Activated T-cell treated with anti-CD3 and anti-CD28 coated beads for 48 hours (primary cell): ENCODE results near the gene CHST3.

Experiments used
- DNase-seq: peaks from one replicate; pipeline ENCODE4 v3.0.0-alpha.2; 2020; ENCODE audit warnings: low read depth

The CHST3 gene

DNA sequence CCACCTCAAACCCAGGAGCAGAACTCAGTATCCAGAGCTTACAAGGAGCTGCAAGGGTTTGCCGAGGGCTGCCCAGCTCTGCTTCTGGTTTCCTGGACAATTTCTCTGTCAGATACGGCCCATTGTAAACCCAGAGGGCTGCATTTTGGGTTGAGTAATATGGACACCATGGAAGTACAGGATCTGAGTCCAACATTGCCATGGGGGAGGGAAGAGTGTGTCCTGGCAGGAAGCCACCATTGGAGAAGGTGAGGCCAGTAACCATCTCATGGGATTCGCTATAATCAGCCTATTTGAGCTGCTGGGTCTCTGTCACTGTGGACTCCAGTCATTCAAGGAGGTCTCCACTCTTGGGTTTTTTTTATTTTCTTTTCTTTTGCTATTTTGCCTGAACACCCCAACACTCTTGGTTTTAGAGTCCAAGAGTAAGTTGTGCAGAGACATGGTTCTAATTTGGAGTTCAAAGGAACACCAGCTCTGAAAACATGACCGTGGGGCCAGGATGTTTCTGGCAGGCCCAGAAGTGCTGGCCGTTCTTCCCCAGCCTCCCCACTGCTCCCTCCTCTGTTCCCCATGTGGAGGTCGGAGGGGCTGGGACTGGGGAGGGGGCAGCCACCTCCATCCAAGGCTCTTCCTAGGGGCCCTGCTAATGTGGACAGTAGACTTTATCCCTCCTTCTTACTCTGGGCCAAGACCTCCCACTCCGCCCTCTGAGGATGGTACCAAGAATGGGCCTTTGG lies 46.2 kb downstream of the CHST3 start:
- no peak for DNase-seq

GRCh38 chr10:72011016-72011415 lies 46.8 kb downstream of the CHST3 start:
- no peak for DNase-seq

DNA sequence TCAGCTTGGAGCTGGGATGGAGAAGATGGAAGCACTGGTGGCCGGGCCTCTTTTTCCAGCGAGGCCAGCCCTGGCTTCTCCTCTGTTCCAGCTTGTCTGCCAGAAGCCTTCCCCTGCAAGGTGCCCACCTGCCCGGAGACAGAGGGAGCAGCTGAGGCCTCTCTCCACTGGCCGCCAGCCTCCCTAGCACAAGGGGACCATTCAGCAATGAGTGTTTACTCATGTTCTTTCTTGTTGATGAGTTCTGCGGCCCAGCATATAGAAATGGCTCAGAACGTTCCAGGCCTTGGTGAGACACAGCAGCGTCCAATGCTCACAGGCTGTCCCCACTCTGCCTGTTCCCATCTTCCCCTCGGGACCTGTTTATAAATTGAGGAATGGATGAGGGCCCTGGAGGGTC lies 47.3 kb downstream of the CHST3 start:
- no peak for DNase-seq

- no peak for DNase-seq
Measured at GRCh38 chr10:72011976-72012512, 47.8 kb downstream of the CHST3 start.

GRCh38 chr10:72012796-72013195 lies 48.6 kb downstream of the CHST3 start:
- DNase-seq = no peak

- no peak for DNase-seq
Measured at GRCh38 chr10:72013202-72013945, 49.2 kb downstream of the CHST3 start.

DNA sequence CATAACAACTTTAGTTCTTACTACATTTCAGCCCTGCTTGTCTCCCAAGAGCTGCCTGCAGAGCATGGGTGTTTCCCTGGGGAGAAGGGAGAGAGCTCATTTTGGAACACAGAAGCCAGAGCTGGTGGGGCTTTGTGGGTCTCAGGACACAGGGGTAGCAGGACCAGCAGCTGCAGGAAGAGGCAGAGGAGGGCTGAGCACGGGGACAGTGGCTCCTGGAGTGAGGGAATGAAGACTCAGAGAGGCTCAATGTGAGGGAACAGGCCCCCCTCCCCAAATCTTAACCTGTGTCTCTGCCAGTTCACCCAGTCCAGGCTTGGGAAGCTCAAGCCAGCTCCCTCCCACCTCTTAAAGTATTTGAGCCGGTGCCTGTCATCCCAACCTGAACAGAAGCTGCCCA lies 50.0 kb downstream of the CHST3 start:
- no peak for DNase-seq

GRCh38 chr10:72014785-72015480 lies 50.7 kb downstream of the CHST3 start:
- DNase-seq = no peak

DNA sequence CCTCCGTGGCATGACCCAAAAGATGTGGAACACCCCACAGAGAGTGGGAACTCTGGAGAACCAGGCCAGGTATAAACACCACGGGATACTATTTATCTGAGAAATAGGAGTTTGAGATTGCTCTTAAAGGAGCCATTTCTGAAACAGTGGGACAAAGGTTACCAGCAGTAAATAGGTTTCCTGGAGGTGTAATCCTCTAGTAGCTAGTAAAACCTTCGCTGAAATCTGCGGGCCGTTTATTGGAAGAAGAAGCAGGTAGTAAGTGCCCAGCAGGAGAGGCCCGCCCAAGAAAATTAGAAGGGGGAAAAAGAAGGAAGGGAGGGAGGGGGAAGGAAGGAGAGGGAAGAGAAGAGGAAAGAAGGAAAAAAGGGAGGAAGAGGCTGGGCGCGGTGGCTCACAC lies 51.6 kb downstream of the CHST3 start:
- no peak for DNase-seq

DNA sequence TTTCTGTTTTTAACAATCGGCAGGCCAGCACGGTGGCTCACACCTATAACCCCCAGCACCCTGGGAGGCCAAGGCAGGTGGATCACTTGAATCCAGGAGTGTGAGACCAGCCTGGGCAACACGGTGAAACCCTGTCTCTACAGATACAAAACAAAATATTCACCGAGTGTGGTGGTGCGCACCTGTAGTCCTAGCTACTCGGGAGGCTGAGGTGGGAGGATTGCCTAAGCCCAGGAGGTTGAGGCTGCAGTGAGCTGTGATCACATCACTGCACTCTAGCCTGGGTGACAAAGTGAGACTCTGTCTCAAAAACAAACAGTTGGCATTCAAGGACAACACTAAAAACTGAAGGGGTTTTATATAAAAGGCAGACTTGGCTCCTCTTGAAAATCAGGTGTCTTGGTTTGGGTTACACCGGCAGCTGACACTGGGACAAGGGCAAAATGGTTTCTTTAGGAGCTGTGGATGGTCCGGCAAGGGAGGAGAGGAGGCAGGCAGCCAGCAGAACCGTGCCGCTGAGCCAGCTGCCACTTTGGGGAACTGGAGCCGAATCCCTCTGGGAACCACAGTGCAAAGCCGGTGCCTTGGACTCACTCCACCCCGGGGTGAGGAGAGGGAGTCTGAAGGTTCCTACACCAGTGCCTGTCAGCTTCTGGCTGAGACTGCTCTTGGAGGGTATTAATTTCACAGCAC lies 52.6 kb downstream of the CHST3 start:
- no peak for DNase-seq

DNA sequence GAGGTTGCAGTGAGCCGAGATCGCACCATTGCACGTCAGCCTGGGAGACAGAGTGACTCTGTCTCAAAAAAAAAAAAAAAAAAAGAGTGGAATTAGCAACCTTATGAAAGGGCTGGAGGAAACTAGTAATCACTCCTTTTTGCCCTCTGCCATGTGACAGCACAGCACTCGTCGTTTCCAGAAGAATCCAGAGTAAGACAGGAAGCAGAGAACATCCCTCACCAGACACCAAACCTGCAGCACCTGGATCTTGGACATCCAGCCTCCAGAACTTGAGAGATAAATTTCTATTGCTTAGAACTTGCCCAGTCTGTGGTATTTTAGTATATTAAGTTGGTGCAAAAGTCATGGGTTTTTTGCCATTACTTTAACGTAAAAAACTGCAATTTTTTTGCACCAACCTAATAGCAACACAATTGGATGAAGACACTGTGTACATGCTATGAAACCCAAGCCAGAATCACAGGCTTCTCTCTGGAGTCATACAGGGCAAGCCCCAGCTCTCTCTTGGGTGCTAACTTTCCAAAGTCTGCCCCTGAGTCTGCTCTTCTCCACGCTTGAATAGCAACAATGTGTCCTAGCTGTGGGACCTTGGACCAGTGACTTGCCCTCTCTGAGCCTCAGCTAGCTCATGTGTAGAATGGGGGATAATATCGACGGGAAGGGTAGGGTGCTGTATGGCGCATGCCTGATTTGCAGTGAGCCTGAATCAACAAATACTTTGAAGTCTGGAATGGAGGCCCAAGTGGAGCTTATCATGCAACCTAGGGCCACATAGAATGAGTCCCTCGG lies 55.1 kb downstream of the CHST3 start:
- DNase-seq = no peak

DNA sequence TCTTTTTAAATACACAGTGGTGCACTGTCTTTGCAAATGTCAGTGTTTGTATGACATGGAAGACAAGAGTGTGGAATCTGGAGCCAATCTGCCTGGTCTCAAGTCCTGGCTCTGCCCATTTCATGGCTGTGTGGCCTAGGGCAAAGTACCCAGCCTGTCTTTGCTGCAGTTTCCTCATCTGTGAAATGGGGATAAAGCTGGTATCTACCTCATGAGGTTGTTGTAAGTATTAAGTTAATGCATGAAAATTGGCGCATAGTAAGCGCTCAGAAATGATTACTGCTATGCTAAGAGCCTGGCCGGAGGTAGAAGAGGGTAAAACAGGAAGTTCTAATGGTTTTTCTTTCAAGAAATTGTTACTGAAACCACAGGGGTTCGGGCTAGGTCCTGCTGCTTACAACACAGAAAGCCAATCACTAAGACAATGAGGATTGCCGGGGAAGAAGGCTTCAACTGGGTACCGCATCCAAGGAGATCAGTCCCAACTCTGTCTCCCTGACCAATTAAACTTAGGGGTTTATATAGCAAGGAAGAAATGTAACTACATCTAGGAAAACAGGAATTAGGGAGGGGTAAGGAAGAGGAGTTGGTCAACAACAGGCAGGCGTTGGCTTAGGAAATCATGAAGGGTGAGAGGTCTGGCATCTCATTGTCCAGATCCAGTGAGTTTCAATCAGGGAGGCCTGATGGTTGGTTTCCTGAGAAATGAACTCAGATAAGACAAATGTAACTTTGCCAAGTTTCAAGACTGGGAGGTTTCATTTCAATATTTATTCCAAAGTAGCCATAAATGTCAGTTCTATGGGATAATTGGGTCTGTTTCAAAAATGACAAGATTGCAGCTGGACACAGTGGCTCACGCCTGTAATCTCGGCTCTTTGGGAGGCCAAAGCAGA lies 57.0 kb downstream of the CHST3 start:
- no peak for DNase-seq

GRCh38 chr10:72022228-72022627 lies 58.0 kb downstream of the CHST3 start:
- no peak for DNase-seq

- no peak for DNase-seq
Measured at GRCh38 chr10:72024596-72024995, 60.4 kb downstream of the CHST3 start.

DNA sequence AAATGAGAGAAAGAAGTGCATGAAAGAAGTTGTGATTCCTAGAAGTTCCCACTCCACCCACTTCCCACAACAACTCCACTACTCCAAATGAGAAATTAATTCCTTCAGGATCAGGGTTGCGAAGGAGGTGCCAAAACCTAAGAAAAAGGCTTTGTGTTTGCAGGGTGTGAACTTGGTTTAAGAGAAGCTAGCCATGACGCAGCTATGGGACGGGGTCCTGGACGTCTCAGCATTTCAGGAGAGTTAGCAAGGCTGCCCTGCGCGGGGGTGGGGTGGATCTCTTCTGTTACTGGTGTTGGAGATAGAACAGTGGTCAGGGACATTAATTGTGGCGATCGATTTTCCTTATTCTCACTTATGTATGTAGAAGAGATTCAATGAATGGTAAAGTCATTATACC lies 61.2 kb downstream of the CHST3 start:
- no peak for DNase-seq

- DNase-seq = no peak
Measured at GRCh38 chr10:72025832-72026231, 61.6 kb downstream of the CHST3 start.

- no peak for DNase-seq
Measured at GRCh38 chr10:72026278-72027111, 62.3 kb downstream of the CHST3 start.

DNA sequence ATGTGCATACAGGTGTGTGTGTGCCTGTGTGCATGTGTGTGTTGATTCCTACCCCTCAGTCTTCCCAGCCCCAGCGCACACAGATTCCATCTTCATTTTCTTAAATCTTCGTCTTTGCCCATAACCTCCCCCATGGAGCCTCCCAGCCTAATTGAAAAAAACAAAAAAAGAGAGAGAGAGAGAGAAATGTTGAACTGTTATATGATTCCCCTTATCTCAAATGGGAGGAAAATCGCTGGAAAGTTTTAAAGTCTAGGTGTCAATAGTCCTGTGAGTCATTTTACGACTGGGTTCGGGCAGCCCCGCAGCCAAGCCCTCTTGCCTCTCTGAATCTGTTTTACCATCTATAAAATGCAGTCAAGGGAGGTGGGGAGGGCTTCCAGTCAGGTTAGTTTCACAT lies 63.3 kb downstream of the CHST3 start:
- no peak for DNase-seq

DNA sequence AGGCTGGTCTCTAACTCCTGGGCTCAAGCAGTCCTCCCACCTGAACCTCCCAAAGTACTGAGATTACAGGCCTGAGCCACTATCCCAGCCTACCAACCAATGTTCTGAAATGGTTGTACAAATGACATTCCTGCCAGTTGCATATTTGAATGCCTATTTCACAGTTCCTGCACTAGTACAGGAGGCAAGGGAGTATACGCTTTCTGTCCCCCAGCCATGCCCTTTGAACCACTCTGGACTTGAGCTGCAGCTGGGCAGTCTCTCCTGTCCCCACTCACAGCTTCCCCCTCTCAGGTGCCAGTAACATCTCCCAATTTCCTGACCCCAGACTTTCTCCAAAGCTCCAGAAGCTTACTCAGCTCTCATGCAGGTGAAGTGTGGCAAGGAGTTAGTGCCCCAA lies 65.2 kb downstream of the CHST3 start:
- no peak for DNase-seq
